ENCODE data around the gene SV2B.

Gene SV2B

GRCh38 chr15:91223863-91224262 is 123.8 kb downstream of the SV2B start:
- TF ChIP-seq CTCF (IDR thresholded peaks at IDR 0.05; ENCODE audit: low read depth, low read length): no peak
- Histone ChIP-seq H3K4me3 (ENCODE audit: low read depth, low read length) (no peak overlapping the region), H3K27me3 (peaks cover 16% of the 10 kb centered on the region), H3K4me1 (no peaks in the 10 kb centered on the region), H3K9me3 (no peaks in the 10 kb centered on the region), H3K36me3 (no peaks in the 10 kb centered on the region)
- no peak for DNase-seq

- no peak overlapping the region for H3K4me3 ChIP-seq (ENCODE audit: low read depth, low read length)
- DNase-seq: peak; percentile 18
- H3K36me3 ChIP-seq: no peaks in the 10 kb centered on the region
- H3K9me3 ChIP-seq: no peaks in the 10 kb centered on the region
- peak; percentile 93 for TF ChIP-seq CTCF (IDR thresholded peaks at IDR 0.05; ENCODE audit: low read depth, low read length)
- H3K27me3 ChIP-seq: peaks cover 12% of the 10 kb centered on the region
- no peaks in the 10 kb centered on the region for H3K4me1 ChIP-seq
These were observed 124.8 kb downstream of the SV2B start for GRCh38 chr15:91224755-91225380.

- no peak overlapping the region for H3K4me3 ChIP-seq (ENCODE audit: low read depth, low read length)
- H3K36me3 ChIP-seq: no peaks in the 10 kb centered on the region
- no peak for TF ChIP-seq CTCF (IDR thresholded peaks at IDR 0.05; ENCODE audit: low read depth, low read length)
- H3K4me1 ChIP-seq: no peaks in the 10 kb centered on the region
- H3K27me3 ChIP-seq: peaks cover 11% of the 10 kb centered on the region
- H3K9me3 ChIP-seq: no peaks in the 10 kb centered on the region
- no peak for DNase-seq
These were observed 125.7 kb downstream of the SV2B start for GRCh38 chr15:91225741-91226140.

- no peak for DNase-seq
- TF ChIP-seq CTCF (IDR thresholded peaks at IDR 0.05; ENCODE audit: low read depth, low read length): no peak
- H3K27me3 ChIP-seq: peaks cover 11% of the 10 kb centered on the region
These were observed 127.1 kb downstream of the SV2B start for GRCh38 chr15:91227117-91227516.

GRCh38 chr15:91227766-91228165 is 127.7 kb downstream of the SV2B start:
- H3K9me3 ChIP-seq: no peaks in the 10 kb centered on the region
- TF ChIP-seq CTCF (IDR thresholded peaks at IDR 0.05; ENCODE audit: low read depth, low read length): no peak
- no peaks in the 10 kb centered on the region for H3K36me3 ChIP-seq
- no peaks in the 10 kb centered on the region for H3K4me1 ChIP-seq
- no peak overlapping the region for H3K4me3 ChIP-seq (ENCODE audit: low read depth, low read length)
- H3K27me3 ChIP-seq: peaks cover 9% of the 10 kb centered on the region
- DNase-seq: no peak

More at GRCh38 chr15:91227117-91227516, 127.1 kb downstream of the SV2B start:
- no peak overlapping the region for H3K4me3 ChIP-seq (ENCODE audit: low read depth, low read length)
- H3K9me3 ChIP-seq: no peaks in the 10 kb centered on the region
- no peaks in the 10 kb centered on the region for H3K36me3 ChIP-seq
- H3K4me1 ChIP-seq: no peaks in the 10 kb centered on the region

- DNase-seq: no peak
- Histone ChIP-seq H3K4me1 (no peaks in the 10 kb centered on the region), H3K27me3 (peaks cover 6% of the 10 kb centered on the region), H3K36me3 (no peaks in the 10 kb centered on the region), H3K4me3 (ENCODE audit: low read depth, low read length) (no peak overlapping the region), H3K9me3 (no peaks in the 10 kb centered on the region)
- TF ChIP-seq CTCF (IDR thresholded peaks at IDR 0.05; ENCODE audit: low read depth, low read length): no peak
These were observed 128.3 kb downstream of the SV2B start for GRCh38 chr15:91228383-91228782.

Measured in BE2C (cell line).